SK-N-SH treated with all-trans-retinoic acid at 6 μM for 48 hours (cell line): Measurements from ENCODE around the gene NKD1.

ENCODE experiments used
- ARNTL ChIP-seq: fragments of 450-650 bp; formaldehyde crosslinking; IDR thresholded peaks from 2 replicates; pipeline ENCODE4 v1.5.0; 2020; ENCODE audit warnings: low read depth, mild to moderate bottlenecking, moderate library complexity, borderline replicate concordance
- OSR1 ChIP-seq: fragments of 250-450 bp; sonication (Bioruptor Pico); IDR thresholded peaks from 2 replicates; pipeline ENCODE4 v1.8.0; 2022; ENCODE audit warnings: moderate library complexity, mild to moderate bottlenecking, inconsistent platforms
- ZC3H10 ChIP-seq: fragments of 250-450 bp; sonication (Bioruptor Pico); IDR thresholded peaks from 2 replicates; pipeline ENCODE4 v1.5.1; 2021; ENCODE audit warnings: mild to moderate bottlenecking, moderate library complexity
- ZFP3 ChIP-seq: fragments of 250-450 bp; sonication (Bioruptor Pico); IDR thresholded peaks from 2 replicates; pipeline ENCODE4 v1.5.0; 2020; ENCODE audit warnings: mild to moderate bottlenecking, moderate library complexity
- ZFP30 ChIP-seq: fragments of 450-650 bp; formaldehyde crosslinking; IDR thresholded peaks from 2 replicates; pipeline ENCODE4 v1.5.0; 2022; ENCODE audit warnings: mild to moderate bottlenecking, moderate library complexity

- TF ChIP-seq OSR1 (CRISPR knock-in tag) (no peak), ZFP30 (CRISPR knock-in tag) (no peak), ZFP3 (CRISPR knock-in tag) (no peak), ZC3H10 (CRISPR knock-in tag) (no peak), ARNTL (CRISPR knock-in tag) (no peak)
Measured at GRCh38 chr16:50606431-50607050, 58.3 kb downstream of the NKD1 start.
